Stimulated activated CD8-positive, alpha-beta memory T cell treated with anti-CD3 and anti-CD28 coated beads, Interleukin-12 subunit alpha, Interleukin-12 subunit beta, amount 100 ng/mL, for 24 hours (primary cell): Measurements from ENCODE around the gene FBN3.

Experiments used
- DNase-seq: peaks from one replicate; pipeline ENCODE4 v3.0.0-alpha.2; 2020; ENCODE audit errors: extremely low read depth

FBN3 gene

DNA sequence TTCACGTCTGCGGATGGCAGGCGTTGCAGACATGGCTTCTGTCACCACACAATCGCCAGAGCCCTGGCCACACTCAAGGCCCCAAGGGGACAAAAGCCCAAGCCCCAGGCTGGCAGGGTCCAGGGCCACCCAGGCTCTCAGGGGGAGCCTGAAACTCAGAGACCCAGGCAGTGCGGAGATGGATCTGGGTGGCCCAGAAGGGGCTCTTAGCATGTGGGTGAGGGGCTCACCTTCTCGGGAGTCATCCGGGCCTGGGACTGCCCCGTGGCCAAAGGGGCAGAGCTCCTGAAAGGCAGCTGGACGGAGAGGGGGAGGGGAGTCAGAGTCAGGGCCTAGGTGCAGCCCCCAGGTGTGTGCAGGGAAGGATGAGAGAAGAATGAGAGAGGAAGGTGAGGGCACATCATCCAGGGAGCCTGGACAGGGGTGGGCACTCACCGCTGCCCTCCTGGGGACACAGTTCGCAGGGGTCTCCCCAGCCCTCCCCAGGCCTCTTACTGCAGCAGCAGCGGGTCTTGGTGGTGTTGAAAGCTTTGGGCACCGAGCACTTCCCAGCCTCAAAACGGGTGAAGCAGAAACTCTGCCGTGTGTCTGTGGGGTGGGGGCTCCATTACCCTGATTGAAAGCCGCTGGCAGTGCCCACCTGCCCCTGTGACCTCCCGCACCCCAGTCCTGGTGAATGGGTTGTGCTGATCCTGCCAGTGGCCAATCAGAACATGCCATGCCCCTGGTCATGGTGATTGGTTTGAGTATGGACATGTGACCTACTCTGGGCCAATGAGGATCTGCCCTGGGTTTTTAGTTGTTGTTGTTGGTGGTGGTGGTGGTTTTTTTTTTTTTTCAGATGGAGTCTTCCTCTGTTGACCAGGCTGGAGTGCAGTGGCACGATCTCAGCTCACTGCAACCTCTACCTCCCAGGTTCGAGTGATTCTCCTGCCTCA is 59.5 kb downstream of the FBN3 start:
- DNase-seq = no peak

- no peak for DNase-seq
These were observed 60.4 kb downstream of the FBN3 start for GRCh38 chr19:8088752-8089663.

DNA sequence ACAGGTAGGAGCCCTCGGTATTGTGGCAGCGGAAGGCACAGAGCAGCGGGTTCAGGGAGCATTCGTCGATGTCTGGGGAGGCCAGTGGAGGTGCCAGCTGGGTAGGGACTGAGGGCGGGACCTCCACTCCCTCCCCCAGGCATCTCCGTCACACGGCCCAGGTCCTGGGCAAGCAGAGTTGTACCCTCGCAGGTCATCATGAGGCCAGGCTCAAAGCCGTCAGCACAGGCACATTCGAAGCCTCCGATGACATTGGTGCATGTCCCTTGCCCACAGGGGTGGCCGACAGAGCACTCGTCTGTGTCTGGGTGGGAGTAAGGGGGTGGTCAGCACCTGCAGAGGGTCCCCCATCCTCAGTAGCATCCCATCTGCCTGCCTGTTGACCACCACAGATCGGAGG is 61.5 kb downstream of the FBN3 start:
- DNase-seq = no peak

DNA sequence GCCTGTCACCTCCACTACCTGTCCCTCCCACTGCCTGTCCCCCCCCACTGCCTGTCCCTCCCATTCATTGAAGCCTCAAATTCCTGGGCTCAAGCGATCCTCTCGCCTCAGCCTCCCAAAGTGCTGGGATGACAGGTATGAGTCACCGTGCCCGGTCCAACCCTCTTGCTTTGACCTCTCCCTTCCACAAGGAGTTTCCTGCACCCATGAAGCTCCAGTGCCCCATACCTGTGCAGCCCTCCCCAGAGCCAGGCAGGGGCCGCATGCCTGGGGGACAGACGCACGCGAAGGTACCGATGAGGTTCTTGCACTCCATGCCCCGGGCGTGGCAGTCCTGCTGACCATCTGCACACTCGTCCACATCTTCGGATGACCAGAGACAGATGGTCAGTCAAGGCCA is 62.5 kb downstream of the FBN3 start:
- DNase-seq = no peak

DNA sequence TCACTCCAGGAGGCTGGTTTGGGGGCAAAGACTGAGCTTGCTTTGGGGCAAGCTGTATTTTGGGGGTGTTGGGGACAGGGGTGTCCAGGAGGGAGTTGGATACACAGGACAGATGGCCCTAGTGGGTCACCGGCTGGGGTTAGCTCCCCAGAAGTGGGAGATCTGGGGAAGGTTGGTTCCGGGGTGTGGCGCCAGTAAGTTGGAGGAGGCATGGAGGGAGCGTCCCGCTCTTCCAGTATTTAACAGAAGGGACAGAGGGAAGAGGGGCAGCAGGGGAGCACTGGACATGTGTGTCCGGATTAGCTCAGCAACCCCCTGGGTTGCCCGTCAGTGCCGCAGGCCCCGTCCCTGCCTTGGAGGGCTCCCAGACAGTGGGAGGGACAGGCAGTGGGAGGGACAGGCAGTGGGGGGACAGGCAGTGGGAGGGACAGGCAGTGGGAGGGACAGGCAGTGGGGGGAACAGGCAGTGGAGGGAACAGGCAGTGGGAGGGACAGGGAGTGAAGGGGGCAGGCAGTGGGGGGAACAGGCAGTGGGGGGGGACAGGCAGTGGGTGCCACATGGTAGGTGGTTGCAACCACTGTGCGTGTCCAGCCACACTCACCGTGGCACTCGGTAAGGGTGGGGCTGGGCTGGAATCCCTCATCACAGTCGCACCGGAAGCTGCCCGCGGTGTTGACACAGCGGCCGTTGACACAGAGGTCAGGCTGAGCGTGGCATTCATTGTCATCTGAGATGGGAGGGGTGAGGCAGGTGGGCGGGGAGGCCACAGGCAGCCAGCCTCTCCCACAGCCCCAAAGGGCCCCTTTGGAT is 63.6 kb downstream of the FBN3 start:
- DNase-seq = no peak

DNA sequence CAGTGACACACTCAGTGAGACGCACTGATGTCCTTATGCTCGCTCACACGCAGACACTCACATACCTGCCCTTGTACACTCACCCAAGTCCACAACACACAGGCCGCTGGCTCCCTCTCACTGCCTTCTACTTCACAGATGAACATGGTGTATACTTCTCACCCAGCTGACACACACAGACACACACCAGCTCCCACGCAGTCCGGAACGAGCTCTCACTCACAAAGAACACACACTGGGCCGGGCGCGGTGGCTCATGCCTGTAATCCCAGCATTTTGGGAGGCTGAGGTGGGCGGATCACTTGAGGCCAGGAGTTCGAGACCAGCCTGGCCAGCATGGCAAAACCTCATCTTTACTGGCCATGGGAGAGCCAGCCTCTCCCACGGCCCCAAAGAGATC is 65.2 kb downstream of the FBN3 start:
- DNase-seq = no peak

- no peak for DNase-seq
These were observed 66.3 kb downstream of the FBN3 start for GRCh38 chr19:8083141-8083540.

GRCh38 chr19:8081569-8082550 is 67.5 kb downstream of the FBN3 start:
- no peak for DNase-seq

DNA sequence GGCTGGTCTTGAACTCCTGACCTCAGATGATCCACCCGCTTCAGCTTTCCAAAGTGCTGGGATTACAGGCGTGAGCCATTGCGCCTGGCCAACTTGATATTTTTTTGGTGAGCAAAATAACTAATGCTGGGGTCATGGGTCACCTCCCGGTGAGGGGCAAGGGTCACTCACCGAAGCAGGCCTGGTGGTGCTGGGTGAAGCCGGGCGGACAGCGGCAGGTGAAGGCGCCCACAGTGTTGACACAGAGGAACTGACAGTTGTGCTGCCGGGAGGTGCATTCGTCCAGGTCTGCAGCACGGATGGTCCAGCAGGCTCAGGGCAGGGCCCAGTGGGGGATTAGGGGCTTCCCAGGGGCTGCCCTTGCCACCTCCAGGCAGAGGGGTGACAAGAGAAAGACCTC is 68.6 kb downstream of the FBN3 start:
- DNase-seq = no peak

GRCh38 chr19:8079988-8080387 is 69.4 kb downstream of the FBN3 start:
- no peak for DNase-seq

DNA sequence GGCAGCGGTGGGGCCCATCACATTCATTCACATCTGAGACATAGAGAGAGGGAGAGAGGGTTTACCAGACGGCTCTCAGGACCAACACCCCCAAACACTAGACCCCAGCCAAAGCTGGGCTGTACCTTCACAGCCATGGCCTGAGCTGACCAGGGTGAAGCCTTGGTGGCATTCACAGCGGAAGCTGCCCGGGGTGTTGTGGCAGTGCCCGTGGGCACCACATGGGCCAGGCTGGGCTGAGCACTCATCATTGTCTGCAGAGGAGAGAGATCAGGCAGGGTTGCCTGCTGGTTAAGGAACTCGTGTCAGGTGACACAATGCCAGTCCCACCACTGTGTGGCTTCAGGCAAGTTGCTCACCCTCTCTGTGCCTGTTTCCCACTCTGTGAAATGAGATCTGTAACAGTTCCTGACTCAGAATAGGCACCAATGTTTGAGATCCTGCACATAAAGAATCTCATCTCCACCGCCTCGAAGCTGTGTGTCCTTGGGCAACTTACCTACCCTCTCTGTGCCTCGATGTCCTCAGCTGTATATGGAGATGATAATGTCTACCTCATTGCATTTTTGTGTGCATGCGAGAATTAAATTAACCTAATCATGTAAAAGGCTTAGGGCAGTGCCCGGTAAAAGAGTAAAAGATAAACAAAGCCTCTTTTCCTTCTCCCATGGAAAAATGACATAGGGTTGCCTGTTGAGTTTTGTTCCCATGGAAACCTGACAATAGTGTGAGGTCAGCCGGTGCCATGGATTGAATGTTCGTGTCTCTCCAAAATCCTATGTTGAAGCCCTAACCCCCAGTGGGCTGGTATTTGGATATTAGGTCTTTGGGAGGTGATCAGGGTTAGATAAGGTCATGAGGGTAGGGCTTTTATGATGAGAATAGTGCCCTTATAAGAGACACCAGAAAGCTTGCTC is 74.0 kb downstream of the FBN3 start:
- DNase-seq = no peak

- no peak for DNase-seq
These were observed 74.9 kb downstream of the FBN3 start for GRCh38 chr19:8074501-8074900.

- no peak for DNase-seq
These were observed 77.5 kb downstream of the FBN3 start for GRCh38 chr19:8071912-8072311.

- DNase-seq = no peak
These were observed 80.1 kb downstream of the FBN3 start for GRCh38 chr19:8069096-8069973.

- DNase-seq = no peak
These were observed 83.5 kb downstream of the FBN3 start for GRCh38 chr19:8065875-8066261.

- no peak for DNase-seq
These were observed 84.2 kb downstream of the FBN3 start for GRCh38 chr19:8064911-8065874.

- no peak for DNase-seq
These were observed 91.7 kb downstream of the FBN3 start for GRCh38 chr19:8057545-8058270.
